DND-41 (cell line): ENCODE results near the gene PARN.
"Not testable (repeated sequence)": the region's sequence is repeated elsewhere in the genome, so short reads cannot be mapped to it uniquely, and the experiment has no call there.

Experiments used
- ATAC-seq: fragments of 200-7000 bp; cut with Tn5 transposase; 3 replicates; pipeline ENCODE4 v1.9.1; 2021; ENCODE audit warnings: low read depth; ENCODE audit not compliant: insufficient read depth
- DNase-seq: peaks from one replicate; pipeline ENCODE4 v3.0.0-alpha.2; 2020
- H2AFZ ChIP-seq: 2 replicates; pipeline ENCODE4 v1.6.0; 2012; ENCODE audit warnings: low read depth, low read length
- H3K27ac ChIP-seq: 2 replicates; pipeline ENCODE4 v1.5.1; 2012; ENCODE audit warnings: low read length, inconsistent platforms
- H3K27me3 ChIP-seq: fragments of 200-600 bp; sonication (generic); 2 replicates; pipeline ENCODE4 v1.6.0; 2012; ENCODE audit warnings: low read length, mild to moderate bottlenecking, inconsistent platforms; ENCODE audit not compliant: insufficient read depth, poor library complexity
- H3K36me3 ChIP-seq: 2 replicates; pipeline ENCODE4 v1.5.1; 2012; ENCODE audit warnings: low read length, inconsistent platforms; ENCODE audit not compliant: insufficient read depth
- H3K4me1 ChIP-seq: 2 replicates; pipeline ENCODE4 v1.5.1; 2012; ENCODE audit warnings: mild to moderate bottlenecking, low read length; ENCODE audit not compliant: insufficient read depth
- H3K4me2 ChIP-seq: 2 replicates; pipeline ENCODE4 v1.6.0; 2012; ENCODE audit warnings: mild to moderate bottlenecking, moderate library complexity, low read length, inconsistent platforms; ENCODE audit not compliant: insufficient read depth
- H3K4me3 ChIP-seq, 2 experiments: fragments of 200-600 bp in 1 of 2; shearing (Covaris generic) in 1 of 2; 2 replicates each; pipeline ENCODE4 v1.5.1; 2012 to 2016; ENCODE audit warnings: inconsistent platforms in 2 of 2, low read length in 2 of 2, mild to moderate bottlenecking in 2 of 2, low read depth in 1 of 2, moderate library complexity in 1 of 2
- H3K79me2 ChIP-seq: 2 replicates; pipeline ENCODE4 v1.6.0; 2012; ENCODE audit warnings: low read length, inconsistent platforms; ENCODE audit not compliant: insufficient read depth
- H3K9ac ChIP-seq: 2 replicates; pipeline ENCODE4 v1.6.0; 2012; ENCODE audit warnings: low read depth, mild to moderate bottlenecking, inconsistent platforms, low read length, moderate library complexity
- H3K9me3 ChIP-seq: 2 replicates; pipeline ENCODE4 v1.5.1; 2012; ENCODE audit warnings: low read length, moderate library complexity, mild to moderate bottlenecking, inconsistent platforms; ENCODE audit not compliant: insufficient read depth, severe bottlenecking
- H4K20me1 ChIP-seq: 2 replicates; pipeline ENCODE4 v1.6.0; 2012; ENCODE audit warnings: low read length; ENCODE audit not compliant: insufficient read depth
- CTCF ChIP-seq: IDR thresholded peaks from 2 replicates; pipeline ENCODE4 v1.5.1; 2012; ENCODE audit warnings: borderline replicate concordance, low read length, moderate library complexity, mild to moderate bottlenecking; ENCODE audit not compliant: poor library complexity, severe bottlenecking; ENCODE audit errors: extremely low read depth
- EZH2 ChIP-seq: IDR thresholded peaks from 3 replicates; pipeline ENCODE4 v1.6.1; 2012; ENCODE audit warnings: borderline replicate concordance, low read depth, mild to moderate bottlenecking, moderate library complexity, low read length, inconsistent platforms; ENCODE audit not compliant: severe bottlenecking

PARN gene

GRCh38 chr16:14579266-14579665 lies 50.8 kb downstream of the PARN start:
- Histone ChIP-seq H2AFZ (no peak overlapping the region), H3K9me3 (no peaks in the 10 kb centered on the region), H3K36me3 (peaks cover 92% of the 10 kb centered on the region), H4K20me1 (no peaks in the 10 kb centered on the region), H3K9ac (no peak overlapping the region), H3K27me3 (no peaks in the 10 kb centered on the region), H3K4me2 (no peak overlapping the region), H3K4me3 (no peak overlapping the region), H3K4me1 (no peaks in the 10 kb centered on the region), H3K27ac (no peak overlapping the region), H3K79me2 (no peaks in the 10 kb centered on the region)
- ATAC-seq, result no peak
- no peak for TF ChIP-seq EZH2
- TF ChIP-seq CTCF, result no peak
- no peak for DNase-seq

GRCh38 chr16:14576532-14576931 lies 53.5 kb downstream of the PARN start:
- Histone ChIP-seq H3K9ac (no peak overlapping the region), H3K79me2 (no peaks in the 10 kb centered on the region), H3K27ac (no peak overlapping the region), H3K4me2 (no peak overlapping the region), H3K4me1 (no peaks in the 10 kb centered on the region), H3K36me3 (peaks cover 75% of the 10 kb centered on the region), H3K27me3 (no peaks in the 10 kb centered on the region), H3K4me3 (no peak overlapping the region), H3K9me3 (no peaks in the 10 kb centered on the region), H2AFZ (no peak overlapping the region), H4K20me1 (0 out of 2 replicates have a peak, but pooled peaks cover 5% of the 10 kb centered on the region)
- DNase-seq, result no peak
- ATAC-seq, result no peak
- TF ChIP-seq CTCF, result no peak
- no peak for TF ChIP-seq EZH2

- H2AFZ ChIP-seq, result no peak overlapping the region
- no peak overlapping the region for H3K9ac ChIP-seq
- peaks cover 73% of the 10 kb centered on the region for H3K36me3 ChIP-seq
- H3K4me2 ChIP-seq, result no peak overlapping the region
- H3K9me3 ChIP-seq, result no peaks in the 10 kb centered on the region
- no peak overlapping the region for H3K4me3 ChIP-seq
- H3K4me1 ChIP-seq, result no peaks in the 10 kb centered on the region
- no peak overlapping the region for H3K27ac ChIP-seq
- ATAC-seq (no peak), DNase-seq (no peak)
- 0 out of 2 replicates have a peak, but pooled peaks cover 5% of the 10 kb centered on the region for H4K20me1 ChIP-seq
- no peaks in the 10 kb centered on the region for H3K27me3 ChIP-seq
- no peaks in the 10 kb centered on the region for H3K79me2 ChIP-seq
- no peak for TF ChIP-seq EZH2
- TF ChIP-seq CTCF, result no peak
Measured at GRCh38 chr16:14576069-14576468, 54.0 kb downstream of the PARN start.

GRCh38 chr16:14574698-14575415 lies 55.2 kb downstream of the PARN start:
- H3K27me3 ChIP-seq, H3K4me3 ChIP-seq, DNase-seq, H3K9me3 ChIP-seq, H3K79me2 ChIP-seq, H3K27ac ChIP-seq, H3K9ac ChIP-seq, H3K4me2 ChIP-seq, ATAC-seq, H3K4me1 ChIP-seq, H4K20me1 ChIP-seq, H2AFZ ChIP-seq: not testable (repeated sequence)
- H3K36me3 ChIP-seq, result peaks cover 62% of the 10 kb centered on the region
